WI38 (cell line): ENCODE results near the gene FBXL5.

Source experiments
- H3K4me3 ChIP-seq: 2 replicates; pipeline ENCODE4 v1.5.1; 2011; ENCODE audit warnings: low read depth, mild to moderate bottlenecking, control low read depth, low read length
- TF ChIP-seq, protein P1 (sequence below): IDR thresholded peaks from 2 replicates; pipeline ENCODE4 v1.5.1; 2012; ENCODE audit warnings: low read depth, mild to moderate bottlenecking, control low read depth, low read length

Gene FBXL5

DNA sequence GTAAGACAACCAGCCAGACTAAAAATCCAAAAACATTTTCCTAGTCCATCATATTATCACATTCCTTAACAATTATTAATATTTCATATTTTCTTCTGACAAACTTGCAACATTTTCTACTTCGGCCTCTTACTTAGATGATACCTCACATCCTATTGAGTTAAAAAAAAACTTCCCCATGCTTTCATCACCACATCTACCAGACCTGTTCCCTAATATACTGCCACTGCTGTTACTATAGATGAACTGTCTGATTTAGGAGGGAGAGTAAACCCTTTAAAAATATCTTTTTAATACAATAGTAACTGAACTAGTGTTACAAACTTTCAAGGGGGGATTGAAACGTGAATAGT is 28.0 kb upstream of the FBXL5 start:
- H3K4me3 ChIP-seq: peak overlapping the region; percentile 72
- TF ChIP-seq, protein P1, sequence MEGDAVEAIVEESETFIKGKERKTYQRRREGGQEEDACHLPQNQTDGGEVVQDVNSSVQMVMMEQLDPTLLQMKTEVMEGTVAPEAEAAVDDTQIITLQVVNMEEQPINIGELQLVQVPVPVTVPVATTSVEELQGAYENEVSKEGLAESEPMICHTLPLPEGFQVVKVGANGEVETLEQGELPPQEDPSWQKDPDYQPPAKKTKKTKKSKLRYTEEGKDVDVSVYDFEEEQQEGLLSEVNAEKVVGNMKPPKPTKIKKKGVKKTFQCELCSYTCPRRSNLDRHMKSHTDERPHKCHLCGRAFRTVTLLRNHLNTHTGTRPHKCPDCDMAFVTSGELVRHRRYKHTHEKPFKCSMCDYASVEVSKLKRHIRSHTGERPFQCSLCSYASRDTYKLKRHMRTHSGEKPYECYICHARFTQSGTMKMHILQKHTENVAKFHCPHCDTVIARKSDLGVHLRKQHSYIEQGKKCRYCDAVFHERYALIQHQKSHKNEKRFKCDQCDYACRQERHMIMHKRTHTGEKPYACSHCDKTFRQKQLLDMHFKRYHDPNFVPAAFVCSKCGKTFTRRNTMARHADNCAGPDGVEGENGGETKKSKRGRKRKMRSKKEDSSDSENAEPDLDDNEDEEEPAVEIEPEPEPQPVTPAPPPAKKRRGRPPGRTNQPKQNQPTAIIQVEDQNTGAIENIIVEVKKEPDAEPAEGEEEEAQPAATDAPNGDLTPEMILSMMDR: no peak

DNA sequence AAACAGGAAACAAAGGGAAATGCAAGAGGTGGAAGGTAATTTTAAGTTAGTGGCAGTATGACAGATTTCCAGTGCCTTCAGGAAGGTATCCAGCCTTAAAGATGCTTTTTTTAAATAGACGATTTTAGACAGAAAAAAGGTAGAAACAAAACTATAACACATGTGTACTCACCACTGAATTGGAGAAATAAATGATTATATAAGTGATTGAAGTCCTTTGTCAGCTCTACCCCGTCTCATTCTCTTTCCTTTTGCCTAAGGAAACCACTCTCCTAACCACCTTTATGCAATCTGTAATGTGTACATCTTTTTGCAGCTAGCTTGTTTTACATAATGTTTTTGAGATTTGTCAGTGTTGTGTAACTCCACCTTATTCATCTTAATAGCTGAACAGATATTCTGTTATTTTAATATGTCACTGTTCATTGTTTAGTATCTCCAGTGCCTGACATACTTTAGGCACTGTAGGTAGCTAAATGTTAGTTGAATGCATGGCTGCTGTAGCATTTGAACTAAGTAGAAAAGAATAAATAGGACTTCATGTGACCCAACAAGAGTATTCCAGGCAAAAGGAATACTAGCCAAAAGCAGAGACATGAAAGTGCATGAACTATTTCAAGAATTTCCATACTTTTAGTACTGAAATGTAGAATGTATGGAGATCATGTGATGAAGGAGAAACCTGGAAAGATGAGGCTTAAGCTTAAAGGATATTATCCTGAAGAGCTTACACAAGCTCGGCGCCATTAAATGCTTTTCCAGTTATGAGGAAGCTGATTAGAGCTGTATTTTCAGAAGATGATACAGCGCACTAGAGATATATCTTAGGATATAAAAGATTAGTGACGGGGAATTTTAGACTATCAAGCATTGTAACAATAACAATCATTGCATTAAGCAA is 27.3 kb upstream of the FBXL5 start:
- TF ChIP-seq, protein P1: no peak
- H3K4me3 ChIP-seq: peak overlapping the region; percentile 72

DNA sequence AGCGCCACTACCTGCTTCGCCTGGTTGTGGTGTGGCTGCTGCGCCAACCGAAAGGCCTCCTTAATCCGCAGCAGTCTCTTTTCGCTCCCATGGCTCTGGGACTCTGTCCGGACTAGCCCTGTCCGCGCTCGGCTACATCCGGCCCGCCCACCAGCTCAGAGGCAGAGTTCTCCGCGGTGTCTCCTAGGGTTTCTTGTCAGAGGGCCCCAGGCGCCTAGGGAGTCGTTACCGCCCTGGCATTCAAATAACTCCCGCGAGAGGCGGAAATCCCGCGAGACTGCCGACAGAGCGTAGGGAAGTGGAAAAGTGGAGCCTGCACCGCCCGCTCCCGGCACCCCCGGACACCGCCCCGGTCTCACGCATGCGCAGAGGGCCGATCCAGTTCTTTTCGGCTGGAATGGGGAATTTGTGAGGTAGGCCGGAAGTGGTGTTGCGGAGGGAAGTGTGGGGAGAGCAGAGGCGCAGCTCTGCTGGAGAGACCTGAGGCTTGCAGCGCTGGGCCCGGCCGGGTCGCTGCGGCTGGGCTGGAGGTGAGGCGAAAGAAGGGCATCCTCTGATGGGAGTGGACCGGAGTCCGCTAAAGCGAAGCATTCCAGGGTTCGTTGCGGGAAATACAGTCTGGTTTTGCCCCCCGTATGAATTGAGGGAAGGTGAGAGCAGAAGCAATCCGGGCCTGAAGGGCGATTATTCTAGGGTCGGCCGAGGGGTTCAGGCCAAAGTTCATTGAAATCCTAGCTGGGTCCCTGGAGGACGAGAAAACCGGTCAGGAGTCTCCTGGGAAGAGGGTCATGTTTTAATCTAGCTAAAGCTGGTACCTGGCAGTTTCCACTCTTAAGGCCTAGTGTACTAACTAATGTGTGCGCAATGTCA is 26.4 kb upstream of the FBXL5 start, which contains the start of gene FAM200B:
FAM200B (plus strand) TSS at position 456 of the 870 bp plus-strand sequence. CDS start 5,151 bp downstream, outside the sequence.
- TF ChIP-seq, protein P1: no peak
- H3K4me3 ChIP-seq: peak within 1 kb of the TSS; percentile 72

DNA sequence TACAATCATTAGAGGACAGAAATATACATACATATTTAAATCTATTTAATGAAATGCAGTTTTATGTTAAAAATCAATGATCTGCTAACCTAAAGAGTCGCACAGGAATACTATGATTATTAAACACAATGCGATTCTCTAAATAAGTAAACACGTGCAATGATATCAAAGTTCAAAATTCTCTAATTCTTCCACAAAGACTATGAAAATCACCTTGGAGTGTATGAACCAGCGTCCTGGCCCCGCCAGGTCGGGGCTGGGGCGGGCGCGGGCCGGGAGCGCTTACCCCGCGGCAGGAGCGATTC is 25.9 kb upstream of the FBXL5 start:
- TF ChIP-seq, protein P1: no peak
- H3K4me3 ChIP-seq: peak overlapping the region; percentile 72

DNA sequence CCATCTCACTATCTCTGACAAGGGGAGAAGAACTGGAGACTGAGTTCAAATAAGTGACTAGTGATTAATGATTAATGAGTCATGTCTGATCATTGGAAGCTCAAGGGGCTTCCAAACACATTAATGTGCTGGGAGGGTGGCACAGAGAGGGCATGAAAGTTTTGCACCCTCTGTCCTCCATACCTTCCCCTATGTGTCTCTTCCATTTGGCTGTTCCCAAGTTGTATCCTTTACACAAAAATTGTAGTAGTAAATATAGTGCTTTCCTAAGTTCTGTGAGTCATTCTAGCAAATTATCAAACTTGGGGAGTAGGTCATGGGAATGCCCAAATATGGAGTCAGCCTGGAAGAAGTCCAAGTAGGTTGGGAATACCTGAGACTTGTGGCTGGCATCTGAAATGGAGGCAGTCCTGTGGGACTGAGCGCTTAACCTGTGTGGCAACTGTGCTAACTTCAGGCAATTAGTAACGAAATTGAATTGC is 22.4 kb upstream of the FBXL5 start:
- TF ChIP-seq, protein P1: no peak
- no peak overlapping the region for H3K4me3 ChIP-seq

DNA sequence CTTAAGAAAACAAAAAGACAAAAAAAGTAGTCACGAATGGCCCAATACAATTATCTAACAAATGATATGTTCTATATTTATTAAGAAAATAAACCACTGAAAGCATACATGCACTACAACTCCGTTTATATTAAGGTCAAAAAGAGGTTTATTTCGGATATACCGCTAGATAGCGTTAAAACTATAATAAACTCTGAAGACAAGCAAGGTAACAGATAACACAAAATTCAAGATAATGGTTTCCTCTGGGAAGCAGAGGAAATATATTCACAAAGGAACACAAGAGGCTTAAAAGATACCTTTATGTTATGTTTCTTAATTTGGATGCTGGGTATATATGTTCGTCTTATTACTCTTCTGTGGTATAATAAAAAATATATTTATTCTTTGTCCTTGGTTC is 21.7 kb upstream of the FBXL5 start:
- no peak overlapping the region for H3K4me3 ChIP-seq
- TF ChIP-seq, protein P1: no peak

DNA sequence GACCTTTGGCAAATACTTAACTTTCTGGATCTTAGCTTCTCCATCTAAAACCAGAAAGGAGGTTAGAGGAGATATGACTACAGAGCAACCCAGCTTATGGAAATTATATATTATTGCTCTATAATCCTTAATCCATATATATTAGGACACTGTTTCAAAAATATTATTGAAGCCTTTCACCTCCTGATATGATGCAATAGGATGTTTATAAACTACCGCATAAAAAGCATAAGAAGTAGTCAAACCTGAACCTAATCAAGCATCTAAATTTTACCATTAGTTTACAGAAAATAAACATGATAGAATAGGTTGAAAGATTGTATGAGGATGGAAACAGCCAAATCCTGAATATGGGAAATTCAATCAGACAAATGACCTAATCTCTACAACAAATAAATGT is 20.9 kb upstream of the FBXL5 start:
- H3K4me3 ChIP-seq: no peak overlapping the region
- TF ChIP-seq, protein P1: no peak
